ENCODE data around the gene TTC28.

Gene TTC28

GRCh38 chr22:28013611-28014010, 666.0 kb downstream of the TTC28 start:
- no peaks in the 10 kb centered on the region for H3K27me3 ChIP-seq (replicated peaks)
- in situ Hi-C loops (cut with HindIII; ENCODE audit: low pct_ligation_motif_present, low sequenced_read_pairs): no loop called here
- H3K27ac ChIP-seq: no peak overlapping the region
- H3K4me3 ChIP-seq (ENCODE audit: low read depth, low read length): no peak overlapping the region
- DNase-seq: no peak
- TF ChIP-seq CTCF (IDR thresholded peaks at IDR 0.05; ENCODE audit: low read depth, low read length, missing control alignments): no peak
- no peaks in the 10 kb centered on the region for H3K36me3 ChIP-seq (replicated peaks)

DNA sequence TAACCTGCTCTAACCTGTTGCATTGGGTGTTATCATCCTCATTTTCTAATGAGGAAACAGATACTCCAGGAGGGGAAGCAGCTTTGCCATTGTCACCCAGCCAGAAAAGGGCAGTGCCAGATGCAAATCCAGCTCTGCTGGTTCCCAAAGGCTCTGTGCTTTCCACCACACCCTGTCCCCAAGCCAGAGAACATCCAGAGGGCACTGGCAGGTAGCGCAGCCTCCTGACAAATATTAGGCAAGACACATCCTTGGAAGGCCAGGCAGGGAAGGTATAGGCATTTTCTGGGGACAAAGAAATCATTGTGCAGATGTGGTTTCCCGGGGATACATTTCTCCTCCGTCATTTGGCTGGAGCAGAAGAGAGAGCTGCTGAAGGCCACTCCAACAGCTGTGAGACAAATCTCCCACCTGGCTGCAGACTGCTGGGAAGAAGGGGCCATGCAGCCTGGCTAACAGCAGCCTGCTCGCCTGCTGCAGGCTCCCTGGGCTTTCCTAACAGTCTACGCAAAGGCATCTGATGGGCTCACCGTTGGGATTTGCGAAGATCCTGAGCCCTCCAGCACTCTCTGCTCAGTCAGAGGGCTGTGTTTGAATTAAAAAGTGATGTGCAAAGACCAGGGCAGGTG, 666.7 kb downstream of the TTC28 start:
- no peaks in the 10 kb centered on the region for H3K27me3 ChIP-seq (replicated peaks)
- no peaks in the 10 kb centered on the region for H3K36me3 ChIP-seq (replicated peaks)
- H3K4me3 ChIP-seq (ENCODE audit: low read depth, low read length): no peak overlapping the region
- in situ Hi-C loops (cut with HindIII; ENCODE audit: low pct_ligation_motif_present, low sequenced_read_pairs): no loop called here
- TF ChIP-seq CTCF (IDR thresholded peaks at IDR 0.05; ENCODE audit: low read depth, low read length, missing control alignments): no peak
- H3K27ac ChIP-seq: no peak overlapping the region
- no peak for DNase-seq

DNA sequence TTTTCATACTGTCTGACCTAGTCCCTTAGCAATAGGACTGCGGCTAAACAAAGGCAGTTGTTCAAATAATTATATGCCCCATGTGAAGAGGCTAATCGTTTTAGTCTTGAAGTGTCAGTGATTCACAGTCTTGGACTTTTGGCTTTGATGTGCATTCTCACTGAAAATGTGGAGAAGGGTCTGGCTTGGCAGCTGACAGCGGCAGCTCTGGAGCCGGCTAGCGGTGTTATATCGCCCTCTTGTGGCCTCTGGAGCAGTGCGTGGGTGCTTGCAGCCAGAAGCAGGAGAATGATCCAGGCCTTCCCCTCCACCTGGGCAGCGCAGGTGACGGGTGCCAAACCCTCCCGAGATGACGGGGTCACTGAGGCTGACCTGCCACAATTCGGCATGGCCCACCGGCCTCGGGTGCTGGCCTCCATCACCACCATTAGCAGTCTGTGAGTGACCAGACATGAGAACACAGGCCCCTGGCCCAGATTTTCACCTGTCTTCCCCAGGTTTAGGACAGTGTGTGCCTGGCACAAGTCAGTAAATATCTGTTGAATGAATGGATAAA, 670.3 kb downstream of the TTC28 start:
- in situ Hi-C loops (cut with HindIII; ENCODE audit: low pct_ligation_motif_present, low sequenced_read_pairs): no loop called here
- TF ChIP-seq CTCF (IDR thresholded peaks at IDR 0.05; ENCODE audit: low read depth, low read length, missing control alignments): peak; percentile 97
- Histone ChIP-seq H3K27me3 (replicated peaks) (no peaks in the 10 kb centered on the region), H3K36me3 (replicated peaks) (no peaks in the 10 kb centered on the region), H3K27ac (no peak overlapping the region), H3K4me3 (ENCODE audit: low read depth, low read length) (no peak overlapping the region)
- DNase-seq: peak; percentile 84

DNA sequence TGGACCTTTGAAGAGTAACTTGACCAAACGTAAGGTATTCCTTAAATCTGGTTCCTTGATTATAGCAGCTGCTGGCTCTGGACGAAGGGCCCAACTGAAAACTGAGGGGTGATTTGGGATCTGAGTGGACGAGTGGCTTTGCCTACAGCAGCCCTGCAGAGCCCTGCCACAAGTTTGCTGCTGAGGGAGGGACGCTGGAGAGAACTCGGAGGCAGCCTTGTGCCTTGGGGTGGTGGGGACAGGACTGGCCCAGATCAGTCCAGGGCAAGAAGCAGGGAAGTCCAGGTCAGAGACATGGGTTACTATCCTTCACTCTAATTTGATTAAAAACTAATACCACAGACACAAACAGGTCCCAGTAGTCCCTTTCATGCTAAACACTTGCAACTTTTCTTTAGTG, 671.0 kb downstream of the TTC28 start:
- Histone ChIP-seq H3K4me3 (ENCODE audit: low read depth, low read length) (no peak overlapping the region), H3K27me3 (replicated peaks) (no peaks in the 10 kb centered on the region), H3K27ac (no peak overlapping the region), H3K36me3 (replicated peaks) (no peaks in the 10 kb centered on the region)
- in situ Hi-C loops (cut with HindIII; ENCODE audit: low pct_ligation_motif_present, low sequenced_read_pairs): no loop called here
- no peak for TF ChIP-seq CTCF (IDR thresholded peaks at IDR 0.05; ENCODE audit: low read depth, low read length, missing control alignments)
- no peak for DNase-seq

DNA sequence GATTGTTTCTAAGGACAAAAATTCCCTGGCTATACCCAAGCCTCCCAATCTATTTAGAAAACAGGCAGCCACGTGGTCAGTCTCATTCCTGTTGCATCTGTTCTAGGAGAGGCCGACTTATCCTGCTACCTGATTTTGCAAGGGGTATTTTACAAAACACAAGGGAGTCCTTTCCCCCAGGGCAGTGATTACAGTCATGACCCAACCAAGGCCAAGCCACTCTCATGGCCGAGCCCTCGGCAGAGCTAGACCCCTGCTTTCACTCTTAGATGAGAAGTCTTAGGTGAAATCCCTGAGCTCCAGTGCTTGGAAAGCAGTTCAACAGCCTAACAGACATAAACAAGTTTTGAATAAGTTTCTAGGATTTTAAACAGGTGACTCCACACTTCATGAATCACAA, 671.6 kb downstream of the TTC28 start:
- in situ Hi-C loops (cut with HindIII; ENCODE audit: low pct_ligation_motif_present, low sequenced_read_pairs): no loop called here

More for the DNA sequence above, 671.6 kb downstream of the TTC28 start:
- TF ChIP-seq CTCF (IDR thresholded peaks at IDR 0.05; ENCODE audit: low read depth, low read length, missing control alignments): no peak
- no peak for DNase-seq
- Histone ChIP-seq H3K4me3 (ENCODE audit: low read depth, low read length) (no peak overlapping the region), H3K36me3 (replicated peaks) (no peaks in the 10 kb centered on the region), H3K27ac (no peak overlapping the region), H3K27me3 (replicated peaks) (no peaks in the 10 kb centered on the region)

Measured in brain microvascular endothelial cell (primary cell).